ENCODE data around the gene FAHD2A.

FAHD2A gene

GRCh38 chr2:95402370-95403203 lies at the start of gene FAHD2A:
TSS of gene FAHD2A (plus strand) at chr2:95402708. CDS start at chr2:95405559, 2,851 bp downstream.
- peaks cover 9% of the 10 kb centered on the region for H4K20me1 ChIP-seq (ENCODE audit: insufficient read depth, low read length, poor library complexity, severe bottlenecking)
- H2AFZ ChIP-seq (ENCODE audit: low read length) = peak within 1 kb of the TSS; percentile 96
- peaks cover 32% of the 10 kb centered on the region for H3K79me2 ChIP-seq (ENCODE audit: insufficient read depth, low read length)
- no peaks in the 10 kb centered on the region for H3K27me3 ChIP-seq (ENCODE audit: insufficient read depth, low read length, poor library complexity, severe bottlenecking)
- no peak for TF ChIP-seq CTCF (conservative IDR thresholded peaks at IDR 0.05; ENCODE audit: low read length)
- no peak for TF ChIP-seq EZH2phosphoT487 (IDR thresholded peaks at IDR 0.05; ENCODE audit: borderline replicate concordance)
- peak within 1 kb of the TSS; percentile 96 for H3K9ac ChIP-seq (ENCODE audit: low read depth, low read length, poor library complexity, severe bottlenecking)
- peaks cover 16% of the 10 kb centered on the region for H3K4me1 ChIP-seq (ENCODE audit: insufficient read depth, low read length, poor library complexity, severe bottlenecking)
- H3K9me2 ChIP-seq (replicated peaks; ENCODE audit: low read depth, low read length) = no peaks in the 10 kb centered on the region
- no peaks in the 10 kb centered on the region for H3F3A ChIP-seq (ENCODE audit: low read depth)
- no peaks in the 10 kb centered on the region for H3K36me3 ChIP-seq (ENCODE audit: insufficient read depth, low read length)
- no peaks in the 10 kb centered on the region for H3K9me3 ChIP-seq (ENCODE audit: insufficient read depth, low read depth, low read length)
- peak within 1 kb of the TSS; percentile 86 for H3K4me2 ChIP-seq (ENCODE audit: low read depth, low read length, poor library complexity, severe bottlenecking)
- peak within 1 kb of the TSS; percentile 99 for H3K4me3 ChIP-seq (ENCODE audit: low read length, poor library complexity, severe bottlenecking)

GRCh38 chr2:95353055-95353575 lies 49.4 kb upstream of the FAHD2A start:
- H3K4me3 ChIP-seq (ENCODE audit: low read length, poor library complexity, severe bottlenecking) = no peak overlapping the region
- no peaks in the 10 kb centered on the region for H3K9me2 ChIP-seq (replicated peaks; ENCODE audit: low read depth, low read length)
- H3F3A ChIP-seq (ENCODE audit: low read depth) = no peaks in the 10 kb centered on the region
- H3K36me3 ChIP-seq (ENCODE audit: insufficient read depth, low read length) = no peaks in the 10 kb centered on the region
- TF ChIP-seq CTCF (conservative IDR thresholded peaks at IDR 0.05; ENCODE audit: low read length) (no peak), EZH2phosphoT487 (IDR thresholded peaks at IDR 0.05; ENCODE audit: borderline replicate concordance) (no peak)
- no peaks in the 10 kb centered on the region for H4K20me1 ChIP-seq (ENCODE audit: insufficient read depth, low read length, poor library complexity, severe bottlenecking)
- no peak overlapping the region for H2AFZ ChIP-seq (ENCODE audit: low read length)
- no peak overlapping the region for H3K9ac ChIP-seq (ENCODE audit: low read depth, low read length, poor library complexity, severe bottlenecking)
- no peaks in the 10 kb centered on the region for H3K27me3 ChIP-seq (ENCODE audit: insufficient read depth, low read length, poor library complexity, severe bottlenecking)
- H3K79me2 ChIP-seq (ENCODE audit: insufficient read depth, low read length) = no peaks in the 10 kb centered on the region
- H3K9me3 ChIP-seq (ENCODE audit: insufficient read depth, low read depth, low read length) = no peaks in the 10 kb centered on the region; the same call in 1 of the 2 replicates
- H3K4me1 ChIP-seq (ENCODE audit: insufficient read depth, low read length, poor library complexity, severe bottlenecking) = no peaks in the 10 kb centered on the region
- no peak overlapping the region for H3K4me2 ChIP-seq (ENCODE audit: low read depth, low read length, poor library complexity, severe bottlenecking)

- Histone ChIP-seq H3K27me3 (ENCODE audit: insufficient read depth, low read length, poor library complexity, severe bottlenecking) (no peaks in the 10 kb centered on the region), H3K9me3 (ENCODE audit: insufficient read depth, low read depth, low read length) (no peaks in the 10 kb centered on the region; the same call in 1 of the 2 replicates), H3K4me1 (ENCODE audit: insufficient read depth, low read length, poor library complexity, severe bottlenecking) (no peaks in the 10 kb centered on the region), H3F3A (ENCODE audit: low read depth) (no peaks in the 10 kb centered on the region), H3K4me3 (ENCODE audit: low read length, poor library complexity, severe bottlenecking) (no peak overlapping the region), H3K4me2 (ENCODE audit: low read depth, low read length, poor library complexity, severe bottlenecking) (no peak overlapping the region), H4K20me1 (ENCODE audit: insufficient read depth, low read length, poor library complexity, severe bottlenecking) (no peaks in the 10 kb centered on the region), H3K9ac (ENCODE audit: low read depth, low read length, poor library complexity, severe bottlenecking) (no peak overlapping the region), H2AFZ (ENCODE audit: low read length) (no peak overlapping the region), H3K36me3 (ENCODE audit: insufficient read depth, low read length) (no peaks in the 10 kb centered on the region), H3K9me2 (replicated peaks; ENCODE audit: low read depth, low read length) (no peaks in the 10 kb centered on the region), H3K79me2 (ENCODE audit: insufficient read depth, low read length) (no peaks in the 10 kb centered on the region)
- TF ChIP-seq EZH2phosphoT487 (IDR thresholded peaks at IDR 0.05; ENCODE audit: borderline replicate concordance) (no peak), CTCF (conservative IDR thresholded peaks at IDR 0.05; ENCODE audit: low read length) (no peak)
These were observed 48.7 kb upstream of the FAHD2A start for GRCh38 chr2:95353613-95354468.

Measured in Loucy (cell line).